DMS114 treated with DMSO at 0.1 percent for 48 hours (cell line): ENCODE results near the gene CRIP2.

Experiments used
- DNase-seq: peaks from one replicate; lab custom pipeline; 2025; ENCODE audit not compliant: unreplicated experiment; lab: John Stamatoyannopoulos, UW

CRIP2 gene

DNA sequence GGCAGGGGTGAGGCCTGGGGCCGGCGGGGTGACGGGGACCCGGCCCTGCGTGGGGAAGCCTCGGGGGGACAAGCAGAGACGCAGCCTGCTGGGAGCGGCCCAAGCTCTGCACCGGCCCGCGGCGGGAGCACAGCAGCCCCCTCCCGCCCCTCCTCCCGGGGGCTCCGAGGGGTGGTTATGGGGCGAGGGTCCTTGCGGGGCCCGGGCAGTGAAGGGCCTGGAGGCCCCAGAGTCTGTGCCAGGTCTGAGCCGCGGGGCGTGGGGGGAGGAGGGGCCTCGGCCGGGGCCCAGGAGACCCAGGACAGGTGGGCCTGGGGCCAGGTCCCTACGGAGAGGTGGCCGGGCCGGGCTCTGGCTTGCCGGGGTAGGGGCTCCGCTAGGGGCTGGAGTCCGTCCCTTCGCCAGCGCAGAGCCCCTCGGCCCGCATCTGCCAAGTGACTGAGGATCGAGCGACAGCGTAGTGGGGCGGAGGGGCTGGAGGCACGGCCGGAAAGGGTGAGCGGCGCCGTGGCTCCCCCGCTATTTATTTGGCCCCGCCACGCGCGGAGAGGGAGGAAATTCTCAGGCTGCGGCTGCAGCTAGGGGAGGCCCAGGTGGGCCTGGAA is 52.3 kb downstream of the CRIP2 start:
- DNase-seq, result no peak

DNA sequence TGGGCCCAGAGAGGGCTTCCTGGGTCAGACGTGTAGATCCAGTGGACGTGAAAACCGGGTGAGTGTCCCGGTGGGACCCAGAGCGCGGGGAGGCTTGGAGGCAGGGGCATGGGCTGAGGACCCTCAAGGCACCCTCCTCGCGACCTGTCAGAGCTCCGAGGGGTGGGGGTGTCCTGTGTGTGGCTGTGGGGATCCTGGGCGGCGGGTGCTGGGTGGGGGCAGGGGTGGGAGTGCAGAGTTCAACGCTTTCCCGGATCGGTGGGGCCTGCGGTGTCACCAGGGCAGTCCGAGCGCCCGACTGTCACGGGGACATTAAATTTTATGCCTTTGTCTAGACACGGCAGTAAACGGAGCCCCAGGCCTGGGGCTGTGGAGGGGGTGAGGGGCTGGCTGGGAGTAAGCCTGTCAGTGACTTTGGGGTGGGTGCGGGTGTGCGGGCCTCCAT is 52.8 kb downstream of the CRIP2 start:
- DNase-seq, result no peak

DNA sequence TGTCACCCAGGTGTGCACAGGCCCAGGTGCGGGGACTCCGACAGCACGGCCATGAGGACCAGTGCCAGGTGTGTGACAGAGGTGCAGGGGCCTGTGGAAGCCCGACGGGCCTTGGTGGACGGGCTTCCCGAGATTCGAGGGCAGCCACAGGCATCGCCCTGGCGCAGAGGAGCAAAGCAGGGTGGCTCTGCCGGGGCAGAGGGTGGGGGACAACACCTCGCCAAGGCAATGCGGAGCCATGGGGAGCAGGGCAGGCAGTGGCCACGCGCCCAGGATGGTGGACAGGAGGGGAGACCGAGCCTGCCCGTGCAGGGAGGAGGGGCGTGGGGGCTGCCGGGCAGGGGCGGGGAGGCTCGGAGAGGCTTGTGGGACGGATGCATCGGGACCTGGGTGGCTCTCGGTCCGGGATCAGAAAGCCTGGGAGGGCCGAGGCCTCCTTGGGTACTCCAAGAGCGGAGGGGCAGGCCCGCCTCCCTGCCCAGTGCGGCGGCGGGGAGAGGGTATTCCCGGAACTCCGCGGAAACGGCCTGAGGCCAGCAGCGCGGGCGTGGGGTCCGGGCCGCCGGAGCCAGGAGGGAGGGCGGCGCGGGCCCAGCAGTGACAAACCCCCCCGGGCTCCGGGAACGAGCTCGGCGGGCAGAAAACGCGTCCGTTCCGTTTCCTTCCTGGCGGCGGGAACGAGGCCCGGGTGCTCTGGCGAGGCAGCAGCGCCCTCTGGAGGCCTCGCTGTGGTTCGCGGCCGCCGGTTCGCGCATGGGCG is 53.4 kb downstream of the CRIP2 start:
- DNase-seq, result peak; percentile 19

DNA sequence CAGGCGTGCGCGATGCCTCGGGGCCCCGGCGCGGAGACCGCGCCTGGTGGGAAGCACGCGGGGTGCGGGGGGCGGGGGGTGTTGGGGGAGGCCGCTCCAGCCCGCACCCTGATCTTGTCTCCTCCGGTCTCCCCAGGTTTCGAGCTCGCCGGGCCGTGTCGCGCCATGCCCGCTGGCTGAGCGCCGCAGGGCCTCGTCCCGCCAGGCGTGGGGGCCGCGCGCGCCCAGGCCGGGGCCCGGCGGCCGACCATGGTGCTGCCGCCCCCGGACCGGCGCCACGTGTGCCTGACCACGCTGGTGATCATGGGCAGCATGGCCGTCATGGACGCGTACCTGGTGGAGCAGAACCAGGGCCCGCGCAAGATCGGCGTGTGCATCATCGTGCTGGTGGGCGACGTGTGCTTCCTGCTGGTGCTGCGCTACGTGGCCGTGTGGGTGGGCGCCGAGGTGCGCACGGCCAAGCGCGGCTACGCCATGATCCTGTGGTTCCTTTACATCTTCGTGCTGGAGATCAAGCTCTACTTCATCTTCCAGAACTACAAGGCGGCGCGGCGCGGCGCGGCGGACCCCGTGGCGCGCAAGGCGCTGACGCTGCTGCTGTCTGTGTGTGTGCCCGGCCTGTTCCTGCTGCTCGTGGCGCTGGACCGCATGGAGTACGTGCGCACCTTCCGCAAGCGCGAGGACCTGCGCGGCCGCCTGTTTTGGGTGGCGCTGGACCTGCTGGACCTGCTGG is 54.1 kb downstream of the CRIP2 start:
- no peak for DNase-seq

DNA sequence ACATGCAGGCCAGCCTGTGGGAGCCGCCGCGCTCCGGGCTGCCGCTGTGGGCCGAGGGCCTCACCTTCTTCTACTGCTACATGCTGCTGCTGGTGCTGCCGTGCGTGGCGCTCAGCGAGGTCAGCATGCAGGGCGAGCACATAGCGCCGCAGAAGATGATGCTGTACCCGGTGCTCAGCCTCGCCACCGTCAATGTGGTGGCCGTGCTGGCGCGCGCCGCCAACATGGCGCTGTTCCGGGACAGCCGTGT is 54.6 kb downstream of the CRIP2 start:
- DNase-seq, result no peak
